ENCODE data around the gene CD33.
"Not testable (repeated sequence)": the region's sequence is repeated elsewhere in the genome, so short reads cannot be mapped to it uniquely, and the experiment has no call there.

DNA sequence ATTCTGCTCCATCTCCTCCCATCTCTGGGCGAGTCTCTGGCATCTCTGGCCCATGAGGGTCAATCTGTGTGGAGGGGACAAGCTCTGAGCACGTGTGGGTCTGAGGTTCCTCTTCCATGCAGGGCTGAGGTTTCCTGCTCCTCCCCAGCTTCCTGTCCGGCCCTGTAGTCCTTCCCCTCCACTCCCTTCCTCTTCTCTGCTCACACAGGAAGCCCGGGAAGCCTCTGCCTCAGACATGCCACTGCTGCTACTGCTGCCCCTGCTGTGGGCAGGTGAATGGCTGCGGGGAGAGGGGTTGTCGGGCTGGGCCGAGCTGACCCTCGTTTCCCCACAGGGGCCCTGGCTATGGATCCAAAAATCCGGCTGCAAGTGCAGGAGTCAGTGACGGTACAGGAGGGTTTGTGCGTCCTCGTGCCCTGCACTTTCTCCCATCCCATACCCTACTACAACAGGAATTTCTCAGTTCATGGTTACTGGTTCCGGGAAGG lies 14.0 kb upstream of the CD33 start:
- TF ChIP-seq, protein P1, sequence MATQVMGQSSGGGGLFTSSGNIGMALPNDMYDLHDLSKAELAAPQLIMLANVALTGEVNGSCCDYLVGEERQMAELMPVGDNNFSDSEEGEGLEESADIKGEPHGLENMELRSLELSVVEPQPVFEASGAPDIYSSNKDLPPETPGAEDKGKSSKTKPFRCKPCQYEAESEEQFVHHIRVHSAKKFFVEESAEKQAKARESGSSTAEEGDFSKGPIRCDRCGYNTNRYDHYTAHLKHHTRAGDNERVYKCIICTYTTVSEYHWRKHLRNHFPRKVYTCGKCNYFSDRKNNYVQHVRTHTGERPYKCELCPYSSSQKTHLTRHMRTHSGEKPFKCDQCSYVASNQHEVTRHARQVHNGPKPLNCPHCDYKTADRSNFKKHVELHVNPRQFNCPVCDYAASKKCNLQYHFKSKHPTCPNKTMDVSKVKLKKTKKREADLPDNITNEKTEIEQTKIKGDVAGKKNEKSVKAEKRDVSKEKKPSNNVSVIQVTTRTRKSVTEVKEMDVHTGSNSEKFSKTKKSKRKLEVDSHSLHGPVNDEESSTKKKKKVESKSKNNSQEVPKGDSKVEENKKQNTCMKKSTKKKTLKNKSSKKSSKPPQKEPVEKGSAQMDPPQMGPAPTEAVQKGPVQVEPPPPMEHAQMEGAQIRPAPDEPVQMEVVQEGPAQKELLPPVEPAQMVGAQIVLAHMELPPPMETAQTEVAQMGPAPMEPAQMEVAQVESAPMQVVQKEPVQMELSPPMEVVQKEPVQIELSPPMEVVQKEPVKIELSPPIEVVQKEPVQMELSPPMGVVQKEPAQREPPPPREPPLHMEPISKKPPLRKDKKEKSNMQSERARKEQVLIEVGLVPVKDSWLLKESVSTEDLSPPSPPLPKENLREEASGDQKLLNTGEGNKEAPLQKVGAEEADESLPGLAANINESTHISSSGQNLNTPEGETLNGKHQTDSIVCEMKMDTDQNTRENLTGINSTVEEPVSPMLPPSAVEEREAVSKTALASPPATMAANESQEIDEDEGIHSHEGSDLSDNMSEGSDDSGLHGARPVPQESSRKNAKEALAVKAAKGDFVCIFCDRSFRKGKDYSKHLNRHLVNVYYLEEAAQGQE (IDR thresholded peaks at IDR 0.05; ENCODE audit: insufficient replicate concordance, low read depth), result peak; percentile 29
- TF ChIP-seq CTCF (IDR thresholded peaks at IDR 0.05; ENCODE audit: insufficient read depth, low read length), result not testable (repeated sequence)
- TF ChIP-seq POLR2AphosphoS5 (IDR thresholded peaks at IDR 0.05; ENCODE audit: low read depth) (peak; percentile 92), GABPA (IDR thresholded peaks at IDR 0.05; ENCODE audit: low read depth) (peak; percentile 96), SPI1 (IDR thresholded peaks at IDR 0.05; ENCODE audit: borderline replicate concordance, low read depth) (peak; percentile 80; the same call in 1 of the 2 replicates)

All from HL-60 (cell line).